GM12878 (cell line): Measurements from ENCODE around the gene JUN. TPM values are rescaled to one million over a fixed set of nuclear protein-coding genes. Genes with fewer than 3 reads are reported as not detected.

Experiments used
- ATAC-seq: fragments of 200-7000 bp; cut with Tn5 transposase; 3 replicates; pipeline ENCODE4 v1.9.1; 2020; ENCODE audit warnings: mild to moderate bottlenecking, moderate library complexity
- BruUV-seq: library from RNA; stranded (reverse); fragments of 400-500 nt; replicated peaks from 2 replicates; lab custom pipeline; 2021; lab: Mats Ljungman, UMichigan
- CTCF ChIA-PET: fragments of 300-600 bp; sonication (Branson Sonifier 250); formaldehyde crosslinking; extraction: SDS; loops from one replicate; lab custom pipeline; 2021; ENCODE audit warnings: inconsistent platforms; lab: Yijun Ruan, JAX
- POLR2A ChIA-PET: fragments of 350-600 bp; formaldehyde crosslinking; extraction: SDS; loops from one replicate; lab custom pipeline; 2021; ENCODE audit warnings: inconsistent platforms; lab: Charles Lee
- RAD21 ChIA-PET: fragments of 300-600 bp; sonication (Branson Sonifier 250); formaldehyde crosslinking; loops from one replicate; lab custom pipeline; 2023; ENCODE audit warnings: antibody characterized with exemption; ENCODE audit not compliant: unreplicated experiment; lab: Charles Lee
- SMC1A ChIA-PET: fragments of 300-600 bp; sonication (Branson Sonifier 250); formaldehyde crosslinking; loops from one replicate; lab custom pipeline; 2023; ENCODE audit not compliant: unreplicated experiment, uncharacterized antibody; lab: Charles Lee
- DNase-seq: peaks from one replicate; pipeline ENCODE4 v3.0.0-alpha.2; 2011; ENCODE audit warnings: low read depth, low spot score
- FAIRE-seq: peaks from 3 replicates; lab custom pipeline; 2011; peaks lifted over from hg19 to GRCh38; lab: Jason Lieb, UNC
- H2AFZ ChIP-seq: 2 replicates; pipeline ENCODE4 v1.6.0; 2011; ENCODE audit warnings: low read depth, low read length, control low read depth; ENCODE audit not compliant: control insufficient read depth
- H3K27ac ChIP-seq: 2 replicates; pipeline ENCODE4 v1.5.1; 2011; ENCODE audit warnings: control low read depth; ENCODE audit not compliant: control insufficient read depth, insufficient read depth
- H3K27me3 ChIP-seq, 2 experiments: replicated peaks in 1 of 2; 2 replicates each; pipeline versions ENCODE4 v1.6.0 to v1.6.1; 2011; ENCODE audit warnings: low read length in 1 of 2; ENCODE audit not compliant: control insufficient read depth in 2 of 2, insufficient read depth in 2 of 2
- H3K36me3 ChIP-seq, 2 experiments: 2 replicates each; pipeline ENCODE4 v1.5.1; 2011; ENCODE audit warnings: low read length in 1 of 2; ENCODE audit not compliant: control insufficient read depth in 2 of 2, insufficient read depth in 2 of 2
- H3K4me1 ChIP-seq: 2 replicates; pipeline ENCODE4 v1.6.1; 2011; ENCODE audit warnings: mild to moderate bottlenecking, low read length, moderate library complexity, mixed read lengths; ENCODE audit not compliant: control insufficient read depth, insufficient read depth
- H3K4me2 ChIP-seq: 2 replicates; pipeline ENCODE4 v1.6.0; 2011; ENCODE audit warnings: control low read depth; ENCODE audit not compliant: control insufficient read depth, insufficient read depth
- H3K4me3 ChIP-seq: fragments of 200-600 bp; sonication (generic); 2 replicates; pipeline ENCODE4 v1.5.1; 2016
- H3K79me2 ChIP-seq: 2 replicates; pipeline ENCODE4 v1.6.0; 2011; ENCODE audit warnings: low read length; ENCODE audit not compliant: control insufficient read depth, insufficient read depth
- H3K9ac ChIP-seq: 2 replicates; pipeline ENCODE4 v1.8.0; 2011; ENCODE audit warnings: low read length, control low read depth, mixed read lengths; ENCODE audit not compliant: control insufficient read depth, insufficient read depth
- H3K9me3 ChIP-seq: replicated peaks from 3 replicates; pipeline ENCODE4 v1.5.1; 2011; ENCODE audit warnings: mild to moderate bottlenecking, low read length; ENCODE audit not compliant: control insufficient read depth, insufficient read depth
- H4K20me1 ChIP-seq: 2 replicates; pipeline ENCODE4 v1.6.0; 2011; ENCODE audit not compliant: control insufficient read depth, insufficient read depth
- CHD1 ChIP-seq: IDR thresholded peaks from 2 replicates; pipeline ENCODE4 v1.6.1; 2012; ENCODE audit warnings: low read depth, low read length, improper control_type of control experiment
- EGR1 ChIP-seq, 2 experiments: IDR thresholded peaks; 1 replicate in 1 of 2; 2 replicates in 1 of 2; pipeline ENCODE4 v1.6.1; 2011 to 2012; ENCODE audit warnings: low read depth in 2 of 2, low read length in 2 of 2, borderline replicate concordance in 1 of 2, mild to moderate bottlenecking in 1 of 2, moderate library complexity in 1 of 2
- RB1 ChIP-seq: fragments of 450-650 bp; formaldehyde crosslinking; IDR thresholded peaks from 2 replicates; pipeline ENCODE4 v1.6.1; 2017; ENCODE audit warnings: mild to moderate bottlenecking, borderline replicate concordance
- SREBF1 ChIP-seq: IDR thresholded peaks from 2 replicates; pipeline ENCODE4 v1.6.1; 2012; ENCODE audit warnings: mild to moderate bottlenecking, low read length
- WGBS: methylation state at CpG from one replicate; pipeline ENCODE4 v1.1.6; 2016; ENCODE audit warnings: low lambda C conversion rate; ENCODE audit not compliant: insufficient replicate concordance, insufficient coverage; ENCODE audit errors: missing lambda C conversion rate; 5-methylcytosine and 5-hydroxymethylcytosine counted together
- in situ Hi-C: fragments of 300-500 bp; cut with MboI; formaldehyde crosslinking; loops from 9 replicates; pipeline ENCODE4 v1.14.3; 2018; ENCODE audit warnings: mixed read lengths
- intact Hi-C: fragments of 100-400 bp; cut with micrococcal nuclease; formaldehyde crosslinking; loops from one replicate; pipeline ENCODE4 v1.14.2; 2022; ENCODE audit not compliant: unreplicated experiment
- polyA plus RNA-seq, 11 experiments: library from polyadenylated mRNA; depleted of rRNA in 4 of 11; unstranded in 6 of 11; stranded (reverse) in 5 of 11; fragments of >200 nt; fragmentation: Nextera tagmentation in 4 of 11; fragmentation: Illumina TruSeq in 1 of 11; extraction: Ambion mirVana in 4 of 11; extraction: Trizol in 1 of 11; gene quantifications; 1 replicate in 1 of 11; 2 replicates in 10 of 11; pipeline versions ENCODE4 v1.2.1 to v1.2.3, GENCODE V29; 2011 to 2016; ENCODE audit warnings: inconsistent platforms in 2 of 11, missing spikeins in 2 of 11, low read depth in 1 of 11
- total RNA-seq, 4 experiments: library from RNA; depleted of rRNA in 3 of 4; stranded (reverse); fragments of >200 nt in 3 of 4; fragmentation: Illumina TruSeq in 1 of 4; extraction: Trizol in 1 of 4; gene quantifications; 2 replicates each; pipeline versions ENCODE4 v1.2.1 to v1.2.3, GENCODE V29; 2013 to 2021

JUN gene
- total and polyA plus RNA-seq, 10 of the 15 experiments (the other 5 are each of a cell fraction or from before 2014, with no cell fraction given), result 0.18 to 8.4 (median 2.8) TPM

DNA sequence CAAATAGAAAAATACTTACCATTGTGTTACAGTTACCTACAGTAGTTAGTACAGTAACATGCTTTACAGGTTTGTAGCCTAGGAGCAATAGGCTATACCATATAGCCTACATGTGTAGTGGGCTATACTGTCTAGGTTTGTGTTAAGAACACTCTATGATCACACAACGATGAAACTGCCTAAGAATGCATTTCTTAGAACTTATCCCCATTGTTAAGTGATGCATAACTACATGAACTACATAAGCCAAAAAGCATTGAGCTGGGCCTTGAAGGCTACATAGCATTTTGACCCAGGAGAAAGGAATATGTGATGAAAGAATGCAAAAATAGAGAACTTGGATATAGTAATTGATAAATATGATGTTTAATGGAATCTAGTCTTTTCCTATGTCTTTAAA lies 46.4 kb upstream of the JUN start:
- POLR2A ChIA-PET, result no interaction called here
- 0% methylated on average over 1 of the region's 1 CpG for WGBS
- TF ChIP-seq RB1, result no peak

DNA sequence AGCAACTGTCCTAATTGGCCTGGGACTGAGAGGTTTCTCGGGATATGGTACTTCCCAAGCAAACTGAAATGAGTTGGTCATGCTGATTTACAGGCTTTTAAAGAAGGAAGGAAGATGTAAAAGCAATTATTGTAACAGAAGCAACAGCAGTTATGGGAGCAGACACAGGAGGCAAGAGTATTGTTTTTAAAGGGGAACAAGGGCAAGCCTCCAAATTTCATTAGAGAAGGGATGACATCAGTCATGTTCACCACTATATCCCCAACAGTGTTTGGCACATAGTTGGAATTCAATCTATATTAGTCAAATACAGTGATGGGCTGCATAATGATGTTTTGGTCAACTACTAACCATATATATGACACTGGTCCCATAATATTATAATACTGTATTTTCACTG lies 46.0 kb upstream of the JUN start:
- Histone ChIP-seq H3K27ac (no peak overlapping the region), H2AFZ (no peak overlapping the region), H3K4me1 (no peaks in the 10 kb centered on the region), H3K4me2 (no peak overlapping the region), H4K20me1 (no peaks in the 10 kb centered on the region), H3K79me2 (no peaks in the 10 kb centered on the region), H3K9me3 (peaks cover 3% of the 10 kb centered on the region; the same call in 1 of the 3 replicates), H3K36me3 (no peaks in the 10 kb centered on the region), H3K9ac (no peak overlapping the region), H3K4me3 (no peak overlapping the region), H3K27me3 (no peaks in the 10 kb centered on the region)
- POLR2A ChIA-PET, result no interaction called here
- in situ Hi-C loops (no loop called here), intact Hi-C loops (no loop called here)
- FAIRE-seq (no peak), DNase-seq (no peak), ATAC-seq (no peak)
- SMC1A ChIA-PET, result no interaction called here
- WGBS, result 83% methylated on average over 1 of the region's 1 CpG
- CTCF ChIA-PET, result no interaction called here
- BruUV-seq, result no TSS peak
- RAD21 ChIA-PET, result no interaction called here
- TF ChIP-seq EGR1 (IDR thresholded peaks at IDR 0.05; ENCODE audit: borderline replicate concordance in 1 of 2, low read depth in 2 of 2, low read length in 2 of 2), result no peak
- TF ChIP-seq CHD1, result no peak
- no peak for TF ChIP-seq SREBF1

More for the DNA sequence above, 46.4 kb upstream of the JUN start:
- SMC1A ChIA-PET, result no interaction called here
- in situ Hi-C loops (no loop called here), intact Hi-C loops (no loop called here)
- Histone ChIP-seq H3K9ac (no peak overlapping the region), H3K4me3 (no peak overlapping the region), H3K27me3 (no peaks in the 10 kb centered on the region), H4K20me1 (no peaks in the 10 kb centered on the region), H3K79me2 (no peaks in the 10 kb centered on the region), H2AFZ (no peak overlapping the region), H3K4me1 (no peaks in the 10 kb centered on the region), H3K27ac (no peak overlapping the region), H3K9me3 (peaks cover 3% of the 10 kb centered on the region; the same call in 1 of the 3 replicates), H3K36me3 (no peaks in the 10 kb centered on the region), H3K4me2 (no peak overlapping the region)
- BruUV-seq, result no TSS peak
- peak; percentile 23 for FAIRE-seq
- CTCF ChIA-PET, result no interaction called here
- ATAC-seq, result no peak
- DNase-seq, result no peak
- RAD21 ChIA-PET, result no interaction called here
